Rectal smooth muscle tissue (tissue), 1 donor: ENCODE measurements around the gene TAF4.

Experiments
- H3K27ac ChIP-seq: one replicate; pipeline ENCODE4 v1.7.0; 2013; ENCODE audit warnings: low read depth, low read length, inconsistent platforms
- H3K27me3 ChIP-seq: one replicate; pipeline ENCODE4 v1.7.0; 2013; ENCODE audit warnings: low read length; ENCODE audit not compliant: control insufficient read depth, insufficient read depth
- H3K36me3 ChIP-seq: one replicate; pipeline ENCODE4 v1.7.0; 2013; ENCODE audit warnings: low read length; ENCODE audit not compliant: control insufficient read depth, insufficient read depth
- H3K4me1 ChIP-seq: one replicate; pipeline ENCODE4 v1.7.0; 2013; ENCODE audit warnings: low read length; ENCODE audit not compliant: control insufficient read depth, insufficient read depth
- H3K4me3 ChIP-seq: one replicate; pipeline ENCODE4 v1.7.0; 2013; ENCODE audit warnings: low read length
- H3K9ac ChIP-seq: one replicate; pipeline ENCODE4 v1.7.0; 2013; ENCODE audit warnings: low read length

Gene TAF4

GRCh38 chr20:62051546-62052255 is 14.0 kb downstream of the TAF4 start:
- Histone ChIP-seq H3K27me3 (no peaks in the 10 kb centered on the region), H3K9ac (no peak overlapping the region), H3K4me3 (no peak overlapping the region), H3K4me1 (peaks cover 3% of the 10 kb centered on the region), H3K27ac (no peak overlapping the region), H3K36me3 (no peaks in the 10 kb centered on the region)

GRCh38 chr20:62051144-62051543 is 14.5 kb downstream of the TAF4 start:
- no peak overlapping the region for H3K4me3 ChIP-seq
- H3K36me3 ChIP-seq = no peaks in the 10 kb centered on the region
- no peak overlapping the region for H3K9ac ChIP-seq
- peaks cover 3% of the 10 kb centered on the region for H3K4me1 ChIP-seq
- H3K27ac ChIP-seq = no peak overlapping the region
- no peaks in the 10 kb centered on the region for H3K27me3 ChIP-seq

GRCh38 chr20:62050166-62051120 is 15.2 kb downstream of the TAF4 start:
- no peaks in the 10 kb centered on the region for H3K27me3 ChIP-seq
- H3K4me1 ChIP-seq = peaks cover 3% of the 10 kb centered on the region
- no peak overlapping the region for H3K27ac ChIP-seq

GRCh38 chr20:62049342-62050165 is 16.1 kb downstream of the TAF4 start:
- H3K27me3 ChIP-seq = no peaks in the 10 kb centered on the region
- H3K36me3 ChIP-seq = no peaks in the 10 kb centered on the region
- no peak overlapping the region for H3K9ac ChIP-seq
- H3K4me3 ChIP-seq = no peak overlapping the region
- peaks cover 3% of the 10 kb centered on the region for H3K4me1 ChIP-seq
- H3K27ac ChIP-seq = no peak overlapping the region

More at GRCh38 chr20:62050166-62051120, 15.2 kb downstream of the TAF4 start:
- no peak overlapping the region for H3K9ac ChIP-seq
- H3K36me3 ChIP-seq = no peaks in the 10 kb centered on the region
- H3K4me3 ChIP-seq = no peak overlapping the region

GRCh38 chr20:62048821-62049291 is 16.8 kb downstream of the TAF4 start:
- H3K4me3 ChIP-seq = no peak overlapping the region
- H3K4me1 ChIP-seq = peaks cover 3% of the 10 kb centered on the region
- H3K36me3 ChIP-seq = no peaks in the 10 kb centered on the region
- H3K27me3 ChIP-seq = no peaks in the 10 kb centered on the region
- H3K27ac ChIP-seq = no peak overlapping the region
- no peak overlapping the region for H3K9ac ChIP-seq

GRCh38 chr20:62048346-62048761 is 17.3 kb downstream of the TAF4 start:
- Histone ChIP-seq H3K9ac (no peak overlapping the region), H3K27me3 (no peaks in the 10 kb centered on the region), H3K36me3 (no peaks in the 10 kb centered on the region), H3K4me1 (peaks cover 3% of the 10 kb centered on the region), H3K27ac (no peak overlapping the region), H3K4me3 (no peak overlapping the region)

GRCh38 chr20:62047666-62048345 is 17.9 kb downstream of the TAF4 start:
- Histone ChIP-seq H3K9ac (no peak overlapping the region), H3K27ac (no peak overlapping the region), H3K36me3 (no peaks in the 10 kb centered on the region), H3K4me1 (peaks cover 3% of the 10 kb centered on the region), H3K27me3 (no peaks in the 10 kb centered on the region), H3K4me3 (no peak overlapping the region)

- H3K4me3 ChIP-seq = no peak overlapping the region
- no peak overlapping the region for H3K9ac ChIP-seq
- H3K36me3 ChIP-seq = no peaks in the 10 kb centered on the region
- no peaks in the 10 kb centered on the region for H3K27me3 ChIP-seq
- H3K4me1 ChIP-seq = no peaks in the 10 kb centered on the region
- H3K27ac ChIP-seq = no peak overlapping the region
These were observed 19.2 kb downstream of the TAF4 start for GRCh38 chr20:62046431-62046830.

GRCh38 chr20:62045529-62046285 is 20.0 kb downstream of the TAF4 start:
- Histone ChIP-seq H3K36me3 (no peaks in the 10 kb centered on the region), H3K27me3 (no peaks in the 10 kb centered on the region), H3K4me3 (no peak overlapping the region), H3K4me1 (no peaks in the 10 kb centered on the region), H3K27ac (no peak overlapping the region), H3K9ac (no peak overlapping the region)

GRCh38 chr20:62045118-62045517 is 20.6 kb downstream of the TAF4 start:
- Histone ChIP-seq H3K36me3 (no peaks in the 10 kb centered on the region), H3K9ac (no peak overlapping the region), H3K4me3 (no peak overlapping the region), H3K4me1 (no peaks in the 10 kb centered on the region), H3K27me3 (no peaks in the 10 kb centered on the region), H3K27ac (no peak overlapping the region)

- H3K4me1 ChIP-seq = no peaks in the 10 kb centered on the region
- no peaks in the 10 kb centered on the region for H3K36me3 ChIP-seq
- H3K9ac ChIP-seq = no peak overlapping the region
- no peaks in the 10 kb centered on the region for H3K27me3 ChIP-seq
- H3K27ac ChIP-seq = no peak overlapping the region
- H3K4me3 ChIP-seq = no peak overlapping the region
These were observed 21.1 kb downstream of the TAF4 start for GRCh38 chr20:62044631-62045030.
